Liver (tissue), 9 donors: ENCODE results near the gene KIAA0513. TPM values are rescaled to one million over a fixed set of nuclear protein-coding genes. Genes with fewer than 3 reads are reported as not detected.

Experiments used
- DNase-seq: peaks from one replicate; pipeline ENCODE4 v3.0.0-alpha.2; 2017; ENCODE audit warnings: low spot score
- H3K27ac ChIP-seq, 2 donors: one replicate each; pipeline ENCODE4 v1.7.0; 2013; ENCODE audit warnings: inconsistent platforms in 2 of 2, low read length in 2 of 2, control low read depth in 1 of 2, low read depth in 1 of 2, mild to moderate bottlenecking in 1 of 2
- H3K27me3 ChIP-seq, 4 donors: one replicate each; pipeline versions ENCODE4 v1.6.1 to v1.7.0; 2013; ENCODE audit warnings: low read length in 3 of 4, inconsistent platforms in 1 of 4, mild to moderate bottlenecking in 1 of 4, moderate library complexity in 1 of 4; ENCODE audit not compliant: control insufficient read depth in 4 of 4, insufficient read depth in 4 of 4
- H3K36me3 ChIP-seq, 4 donors: one replicate each; pipeline versions ENCODE4 v1.6.1 to v1.7.0; 2013; ENCODE audit warnings: low read length in 3 of 4, mild to moderate bottlenecking in 3 of 4, low read depth in 1 of 4, moderate library complexity in 1 of 4; ENCODE audit not compliant: control insufficient read depth in 4 of 4, insufficient read depth in 3 of 4
- H3K4me1 ChIP-seq, 4 donors: one replicate each; pipeline versions ENCODE4 v1.6.1 to v1.7.0; 2013; ENCODE audit warnings: low read length in 3 of 4, mild to moderate bottlenecking in 3 of 4, moderate library complexity in 1 of 4; ENCODE audit not compliant: control insufficient read depth in 4 of 4, insufficient read depth in 4 of 4
- H3K4me3 ChIP-seq, 3 donors: one replicate each; pipeline versions ENCODE4 v1.6.1 to v1.7.0; 2013; ENCODE audit warnings: low read length in 3 of 3, control low read depth in 1 of 3, low read depth in 1 of 3, mild to moderate bottlenecking in 1 of 3
- H3K9ac ChIP-seq, 2 donors: one replicate each; pipeline ENCODE4 v1.7.0; 2013; ENCODE audit warnings: low read length in 2 of 2, mild to moderate bottlenecking in 2 of 2, moderate library complexity in 2 of 2, control low read depth in 1 of 2, low read depth in 1 of 2
- H3K9me3 ChIP-seq, 4 donors: one replicate each; pipeline versions ENCODE4 v1.6.1 to v1.7.0; 2013; ENCODE audit warnings: low read length in 3 of 4; ENCODE audit not compliant: control insufficient read depth in 4 of 4
- CTCF ChIP-seq: fragments of 150-350 bp; IDR thresholded peaks from 2 replicates; pipeline ENCODE4 v1.5.1; 2017; ENCODE audit warnings: improper control_type of control experiment, low read depth, low read length; ENCODE audit not compliant: missing input control
- FOXA1 ChIP-seq: IDR thresholded peaks from 2 replicates; pipeline ENCODE4 v1.6.1; 2016; ENCODE audit warnings: antibody characterized with exemption
- FOXA2 ChIP-seq: IDR thresholded peaks from 2 replicates; pipeline ENCODE4 v1.6.1; 2016; ENCODE audit warnings: antibody characterized with exemption
- GABPA ChIP-seq, 2 donors: IDR thresholded peaks in 1 of 2; conservative IDR thresholded peaks in 1 of 2; 2 replicates each; pipeline ENCODE4 v1.6.1; 2016; ENCODE audit warnings: antibody characterized with exemption in 2 of 2, mild to moderate bottlenecking in 1 of 2, moderate library complexity in 1 of 2
- HNF4A ChIP-seq, 2 donors: conservative IDR thresholded peaks; 2 replicates each; pipeline ENCODE4 v1.6.1; 2016; ENCODE audit warnings: antibody characterized with exemption in 2 of 2, mild to moderate bottlenecking in 2 of 2
- HNF4G ChIP-seq: IDR thresholded peaks from 2 replicates; pipeline ENCODE4 v1.6.1; 2016; ENCODE audit warnings: antibody characterized with exemption
- MAX ChIP-seq: IDR thresholded peaks from 2 replicates; pipeline ENCODE4 v1.6.1; 2016; ENCODE audit warnings: antibody characterized with exemption
- NR2F2 ChIP-seq: IDR thresholded peaks from 2 replicates; pipeline ENCODE4 v1.6.1; 2016; ENCODE audit warnings: antibody characterized with exemption
- RAD21 ChIP-seq, 2 donors: IDR thresholded peaks; 2 replicates each; pipeline ENCODE4 v1.6.1; 2016; ENCODE audit warnings: antibody characterized with exemption in 2 of 2, mild to moderate bottlenecking in 2 of 2
- RXRA ChIP-seq, 2 donors: IDR thresholded peaks; 2 replicates each; pipeline ENCODE4 v1.6.1; 2017 to 2018; ENCODE audit warnings: antibody characterized with exemption in 2 of 2, mild to moderate bottlenecking in 1 of 2
- WGBS: extraction: QIAGEN DNeasy Blood & Tissue Kit; methylation state at CpG from one replicate; pipeline ENCODE4 v1.1.7; 2013; 5-methylcytosine and 5-hydroxymethylcytosine counted together
- polyA plus RNA-seq, 2 donors: library from polyadenylated mRNA; stranded (reverse) in 1 of 2; unstranded in 1 of 2; fragments of 200-250 nt in 1 of 2; fragments of >200 nt in 1 of 2; fragmentation: Nextera tagmentation in 1 of 2; extraction: Ambion mirVana in 1 of 2; gene quantifications; one replicate each; pipeline versions ENCODE4 v1.2.1 to v1.2.3, GENCODE V29; 2013 to 2015
- total RNA-seq, 2 donors: library from RNA; depleted of rRNA; stranded (reverse); fragments of >200 nt; gene quantifications; one replicate each; pipeline ENCODE4 v1.2.3, GENCODE V29; 2014
- TF ChIP-seq, protein P1 (sequence below): IDR thresholded peaks from 2 replicates; pipeline ENCODE4 v1.6.1; 2016; ENCODE audit warnings: antibody characterized with exemption, mild to moderate bottlenecking
- donor health status: healthy.
- donor health status: healthy.
- donor health status: healthy.
- donor health status: healthy.
- donor health status: healthy.

Gene KIAA0513
- total and polyA plus RNA-seq, 4 donors = 1.5 to 5.9 (median 2.9) TPM

- Histone ChIP-seq H3K4me3 (no peak overlapping the region), H3K9ac (no peak overlapping the region), H3K27ac (peak overlapping the region; percentile 31 to 39), H3K9me3 (no peaks in the 10 kb centered on the region), H3K36me3 (no peaks in the 10 kb centered on the region), H3K27me3 (no peaks in the 10 kb centered on the region), H3K4me1 (peaks cover 0 to 5% (median 1%) of the 10 kb centered on the region in 4 donors)
- WGBS = 69% methylated on average over 15 of the region's 15 CpGs
- DNase-seq = no peak
- TF ChIP-seq MAX = no peak
- TF ChIP-seq NR2F2 = no peak
- TF ChIP-seq HNF4A (conservative IDR thresholded peaks at IDR 0.05) = no peak
- TF ChIP-seq RXRA (IDR thresholded peaks at IDR 0.05) = no peak
- TF ChIP-seq FOXA2 = no peak
- no peak for TF ChIP-seq HNF4G
- TF ChIP-seq, protein P1, sequence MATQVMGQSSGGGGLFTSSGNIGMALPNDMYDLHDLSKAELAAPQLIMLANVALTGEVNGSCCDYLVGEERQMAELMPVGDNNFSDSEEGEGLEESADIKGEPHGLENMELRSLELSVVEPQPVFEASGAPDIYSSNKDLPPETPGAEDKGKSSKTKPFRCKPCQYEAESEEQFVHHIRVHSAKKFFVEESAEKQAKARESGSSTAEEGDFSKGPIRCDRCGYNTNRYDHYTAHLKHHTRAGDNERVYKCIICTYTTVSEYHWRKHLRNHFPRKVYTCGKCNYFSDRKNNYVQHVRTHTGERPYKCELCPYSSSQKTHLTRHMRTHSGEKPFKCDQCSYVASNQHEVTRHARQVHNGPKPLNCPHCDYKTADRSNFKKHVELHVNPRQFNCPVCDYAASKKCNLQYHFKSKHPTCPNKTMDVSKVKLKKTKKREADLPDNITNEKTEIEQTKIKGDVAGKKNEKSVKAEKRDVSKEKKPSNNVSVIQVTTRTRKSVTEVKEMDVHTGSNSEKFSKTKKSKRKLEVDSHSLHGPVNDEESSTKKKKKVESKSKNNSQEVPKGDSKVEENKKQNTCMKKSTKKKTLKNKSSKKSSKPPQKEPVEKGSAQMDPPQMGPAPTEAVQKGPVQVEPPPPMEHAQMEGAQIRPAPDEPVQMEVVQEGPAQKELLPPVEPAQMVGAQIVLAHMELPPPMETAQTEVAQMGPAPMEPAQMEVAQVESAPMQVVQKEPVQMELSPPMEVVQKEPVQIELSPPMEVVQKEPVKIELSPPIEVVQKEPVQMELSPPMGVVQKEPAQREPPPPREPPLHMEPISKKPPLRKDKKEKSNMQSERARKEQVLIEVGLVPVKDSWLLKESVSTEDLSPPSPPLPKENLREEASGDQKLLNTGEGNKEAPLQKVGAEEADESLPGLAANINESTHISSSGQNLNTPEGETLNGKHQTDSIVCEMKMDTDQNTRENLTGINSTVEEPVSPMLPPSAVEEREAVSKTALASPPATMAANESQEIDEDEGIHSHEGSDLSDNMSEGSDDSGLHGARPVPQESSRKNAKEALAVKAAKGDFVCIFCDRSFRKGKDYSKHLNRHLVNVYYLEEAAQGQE = no peak
- TF ChIP-seq GABPA (IDR thresholded peaks at IDR 0.05 in 1 of 2, conservative IDR thresholded peaks at IDR 0.05 in 1 of 2) = no peak
- no peak for TF ChIP-seq FOXA1
- no peak for TF ChIP-seq RAD21 (IDR thresholded peaks at IDR 0.05)
Observed at GRCh38 chr16:85129876-85130704, 102.5 kb downstream of the KIAA0513 start.

DNA sequence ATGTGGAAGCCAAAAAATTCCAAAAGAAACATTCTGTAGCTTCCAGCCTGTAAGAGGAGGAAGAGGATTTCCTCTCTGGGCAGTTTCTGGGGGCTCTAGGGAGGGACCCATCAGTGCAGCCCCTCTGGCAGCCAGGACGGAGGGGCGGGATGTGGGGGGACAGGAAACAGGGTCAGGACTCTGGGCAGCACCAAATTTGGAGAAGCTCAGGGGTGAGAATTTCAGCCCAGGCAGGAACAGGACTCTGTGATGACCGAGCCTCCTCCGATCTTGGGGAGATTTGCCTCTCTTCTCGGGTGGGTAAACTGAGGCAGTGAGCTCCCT is 103.1 kb downstream of the KIAA0513 start:
- no peak for DNase-seq
- Histone ChIP-seq H3K4me1 (peaks cover 0 to 5% (median 1%) of the 10 kb centered on the region in 4 donors), H3K4me3 (no peak overlapping the region), H3K9ac (no peak overlapping the region), H3K27ac (peak overlapping the region; percentile 31 to 39), H3K9me3 (no peaks in the 10 kb centered on the region), H3K36me3 (no peaks in the 10 kb centered on the region), H3K27me3 (no peaks in the 10 kb centered on the region)
- no peak for TF ChIP-seq CTCF
- no peak for TF ChIP-seq RAD21 (IDR thresholded peaks at IDR 0.05)
- no peak for TF ChIP-seq HNF4A (conservative IDR thresholded peaks at IDR 0.05)
- TF ChIP-seq RXRA (IDR thresholded peaks at IDR 0.05) = no peak
- TF ChIP-seq HNF4G = no peak
- TF ChIP-seq NR2F2 = peak; percentile 79
- WGBS = 71% methylated on average over 5 of the region's 5 CpGs
